ENCODE data around the gene RSPH10B. TPM values are rescaled to one million over a fixed set of nuclear protein-coding genes. Genes with fewer than 3 reads are reported as not detected.
"Not testable (repeated sequence)": the region's sequence is repeated elsewhere in the genome, so short reads cannot be mapped to it uniquely, and the experiment has no call there.

The RSPH10B gene
- total RNA-seq, 1 donor from 2014 or later, result 0.44 TPM

DNA sequence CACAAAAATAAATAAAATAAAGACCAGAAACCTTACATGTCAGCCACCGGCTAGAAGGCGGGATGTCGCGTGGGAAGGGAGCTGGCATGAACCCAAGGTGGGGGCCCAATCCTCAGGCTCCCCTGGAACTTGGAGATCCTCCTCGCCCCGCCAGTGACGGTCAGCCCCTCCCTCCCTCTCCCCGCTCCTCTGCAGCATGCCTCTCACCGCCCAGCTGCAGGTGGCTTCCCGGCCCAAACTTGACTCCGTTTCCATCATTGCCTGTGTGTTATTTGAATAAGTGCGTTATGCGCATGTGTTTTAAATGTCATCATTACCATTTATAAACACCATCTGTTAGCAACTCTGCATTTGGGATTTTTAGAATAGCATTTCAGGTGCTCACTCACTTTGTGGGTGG, 7.3 kb downstream of the RSPH10B start:
- not testable (repeated sequence) for H3K36me3 Mint-ChIP-seq (ENCODE audit: low read depth, unreplicated experiment); H3K9me3 Mint-ChIP-seq (ENCODE audit: unreplicated experiment); H3K27ac Mint-ChIP-seq (ENCODE audit: unreplicated experiment); H3K4me1 Mint-ChIP-seq (ENCODE audit: unreplicated experiment); H3K27me3 Mint-ChIP-seq (ENCODE audit: unreplicated experiment); H3K4me3 Mint-ChIP-seq (ENCODE audit: unreplicated experiment); DNase-seq (ENCODE audit: low spot score)

DNA sequence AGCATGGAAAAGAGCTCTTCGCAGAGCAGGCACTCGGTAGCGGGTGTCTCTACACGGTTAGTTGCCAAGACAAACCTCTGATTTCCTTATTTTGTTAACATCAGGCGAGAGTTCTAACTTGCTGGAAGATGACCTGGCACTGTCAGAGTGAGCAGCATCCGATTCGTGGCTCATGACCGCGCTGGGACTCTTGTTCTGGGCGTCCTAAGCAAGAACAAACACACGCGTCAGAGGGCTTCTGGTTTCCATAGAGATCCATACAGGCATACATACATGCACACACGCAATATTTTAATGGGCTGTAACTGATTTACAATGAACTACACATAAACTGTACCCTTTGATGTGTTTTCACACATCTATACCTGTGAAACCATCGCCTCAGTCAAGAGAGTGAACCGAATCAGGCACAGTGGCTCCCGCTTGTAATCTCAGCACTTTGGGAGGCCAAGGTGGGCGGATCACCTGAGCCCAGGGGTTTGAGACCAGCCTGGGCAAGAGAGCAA, 35.5 kb downstream of the RSPH10B start:
- not testable (repeated sequence) for DNase-seq (ENCODE audit: low spot score); H3K27ac Mint-ChIP-seq (ENCODE audit: unreplicated experiment); H3K9me3 Mint-ChIP-seq (ENCODE audit: unreplicated experiment); H3K36me3 Mint-ChIP-seq (ENCODE audit: low read depth, unreplicated experiment); H3K4me1 Mint-ChIP-seq (ENCODE audit: unreplicated experiment); H3K27me3 Mint-ChIP-seq (ENCODE audit: unreplicated experiment); H3K4me3 Mint-ChIP-seq (ENCODE audit: unreplicated experiment)

DNA sequence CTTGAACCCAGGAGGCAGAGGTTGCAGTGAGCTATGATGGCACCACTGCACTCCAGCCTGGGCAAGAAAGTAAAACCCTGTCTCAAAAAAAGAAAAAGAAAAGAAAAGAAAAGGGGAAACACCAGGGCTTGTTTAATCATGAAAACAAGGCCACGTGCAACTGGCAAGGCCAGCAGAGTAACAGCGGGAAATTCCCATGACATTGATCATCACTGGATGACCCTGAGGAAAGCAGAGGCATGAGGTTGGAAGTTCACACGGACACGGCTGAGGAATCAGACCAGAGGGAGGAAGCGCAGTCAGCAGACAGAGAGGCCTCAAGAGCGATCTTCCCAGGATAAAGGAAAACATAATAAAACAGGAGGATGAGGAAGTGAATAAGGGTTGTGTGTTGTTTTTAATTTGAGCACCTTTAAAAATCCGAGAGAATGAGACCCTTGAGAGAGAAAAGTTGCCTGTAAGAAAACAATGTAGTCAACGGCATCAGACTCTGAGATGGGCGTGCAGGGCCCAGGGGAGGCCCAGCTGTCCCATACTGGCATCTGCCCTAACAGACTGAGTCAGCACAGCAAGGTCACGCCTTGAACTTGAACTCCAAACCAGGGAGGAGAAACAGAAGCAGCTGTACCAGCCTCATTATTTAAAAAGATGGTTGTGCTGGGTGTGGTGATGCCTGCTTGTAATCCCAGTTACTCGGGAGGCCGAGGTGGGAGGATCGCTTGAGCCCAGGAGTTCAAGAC, 38.4 kb downstream of the RSPH10B start:
- H3K27me3 Mint-ChIP-seq (ENCODE audit: unreplicated experiment); H3K4me3 Mint-ChIP-seq (ENCODE audit: unreplicated experiment); DNase-seq (ENCODE audit: low spot score); H3K36me3 Mint-ChIP-seq (ENCODE audit: low read depth, unreplicated experiment); H3K27ac Mint-ChIP-seq (ENCODE audit: unreplicated experiment); H3K4me1 Mint-ChIP-seq (ENCODE audit: unreplicated experiment); H3K9me3 Mint-ChIP-seq (ENCODE audit: unreplicated experiment): not testable (repeated sequence)

DNA sequence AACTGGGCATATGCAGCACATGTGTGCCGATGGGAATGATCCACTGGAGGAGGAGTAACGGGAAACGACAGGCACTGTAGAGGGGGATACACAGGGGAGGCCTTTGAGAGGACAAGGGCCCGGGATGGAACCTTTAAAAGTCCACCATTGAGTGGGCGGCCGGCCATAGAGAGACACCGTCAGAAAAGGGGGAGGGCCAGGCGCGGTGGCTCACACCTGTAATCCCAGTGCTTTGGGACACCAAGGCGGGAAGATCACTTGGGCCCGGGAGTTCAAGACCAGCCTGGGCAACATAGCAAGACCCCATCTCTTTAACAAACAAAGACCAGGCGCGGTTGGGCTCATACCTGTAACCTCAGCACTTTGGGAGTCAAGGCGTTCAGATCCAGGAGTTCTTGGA, 39.2 kb downstream of the RSPH10B start:
- DNase-seq (ENCODE audit: low spot score); H3K9me3 Mint-ChIP-seq (ENCODE audit: unreplicated experiment); H3K4me1 Mint-ChIP-seq (ENCODE audit: unreplicated experiment): not testable (repeated sequence)

DNA sequence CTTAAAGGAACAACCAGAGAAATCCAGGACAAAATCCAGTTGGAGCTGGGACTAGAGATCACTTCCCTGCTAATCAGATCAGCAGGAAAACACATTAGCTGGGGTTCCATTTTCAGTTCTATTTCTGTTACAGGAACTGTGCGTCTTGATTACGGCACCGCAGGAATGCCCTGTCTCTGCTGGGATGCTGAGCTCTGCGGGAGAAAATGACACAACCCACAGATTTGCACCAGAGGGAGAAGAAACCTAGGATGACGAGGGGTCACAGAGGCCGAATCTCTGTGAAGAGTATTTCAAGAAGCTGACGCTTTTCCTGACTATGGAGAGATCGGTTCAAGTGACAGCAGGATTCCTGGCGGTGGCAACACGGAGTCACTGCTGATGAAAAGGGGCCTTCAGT, 40.2 kb downstream of the RSPH10B start:
- H3K27me3 Mint-ChIP-seq (ENCODE audit: unreplicated experiment), result not testable (repeated sequence)

More for the DNA sequence above, 39.2 kb downstream of the RSPH10B start:
- H3K36me3 Mint-ChIP-seq (ENCODE audit: low read depth, unreplicated experiment); H3K27ac Mint-ChIP-seq (ENCODE audit: unreplicated experiment); H3K4me3 Mint-ChIP-seq (ENCODE audit: unreplicated experiment); H3K27me3 Mint-ChIP-seq (ENCODE audit: unreplicated experiment): not testable (repeated sequence)

DNA sequence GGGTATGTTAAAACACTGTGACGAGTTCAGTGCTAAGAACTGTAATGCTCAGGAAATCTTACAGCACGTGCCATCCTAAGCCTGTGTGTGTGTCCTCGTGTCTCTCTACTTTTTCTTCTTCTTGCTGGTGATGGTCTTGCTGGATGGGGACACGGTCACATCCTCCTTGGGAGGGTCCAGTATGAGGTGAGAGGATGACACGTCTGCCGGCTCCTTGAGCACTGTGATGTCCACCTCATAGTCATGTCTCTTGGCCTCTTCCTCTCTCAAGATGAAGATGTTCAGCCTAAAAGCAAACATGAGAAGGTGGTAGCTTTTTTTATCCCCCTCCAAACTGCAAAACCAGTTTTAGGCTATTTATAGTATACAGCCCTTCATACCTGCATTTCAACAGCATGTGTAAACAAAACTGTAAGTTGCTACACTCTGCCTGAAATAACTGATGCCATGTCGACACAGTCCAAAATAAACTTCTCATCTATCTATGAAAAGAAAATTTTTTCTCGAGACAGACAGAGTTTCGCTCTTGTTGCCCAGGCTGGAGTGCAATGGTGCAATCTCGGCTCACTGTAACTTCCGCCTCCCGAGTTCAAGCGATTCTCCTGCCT, 44.1 kb downstream of the RSPH10B start:
- not testable (repeated sequence) for H3K36me3 Mint-ChIP-seq (ENCODE audit: low read depth, unreplicated experiment); H3K27me3 Mint-ChIP-seq (ENCODE audit: unreplicated experiment); H3K4me1 Mint-ChIP-seq (ENCODE audit: unreplicated experiment); H3K27ac Mint-ChIP-seq (ENCODE audit: unreplicated experiment); H3K4me3 Mint-ChIP-seq (ENCODE audit: unreplicated experiment); H3K9me3 Mint-ChIP-seq (ENCODE audit: unreplicated experiment); DNase-seq (ENCODE audit: low spot score)

More for the DNA sequence above, 40.2 kb downstream of the RSPH10B start:
- not testable (repeated sequence) for H3K4me1 Mint-ChIP-seq (ENCODE audit: unreplicated experiment); H3K9me3 Mint-ChIP-seq (ENCODE audit: unreplicated experiment); DNase-seq (ENCODE audit: low spot score); H3K27ac Mint-ChIP-seq (ENCODE audit: unreplicated experiment); H3K36me3 Mint-ChIP-seq (ENCODE audit: low read depth, unreplicated experiment); H3K4me3 Mint-ChIP-seq (ENCODE audit: unreplicated experiment)

DNA sequence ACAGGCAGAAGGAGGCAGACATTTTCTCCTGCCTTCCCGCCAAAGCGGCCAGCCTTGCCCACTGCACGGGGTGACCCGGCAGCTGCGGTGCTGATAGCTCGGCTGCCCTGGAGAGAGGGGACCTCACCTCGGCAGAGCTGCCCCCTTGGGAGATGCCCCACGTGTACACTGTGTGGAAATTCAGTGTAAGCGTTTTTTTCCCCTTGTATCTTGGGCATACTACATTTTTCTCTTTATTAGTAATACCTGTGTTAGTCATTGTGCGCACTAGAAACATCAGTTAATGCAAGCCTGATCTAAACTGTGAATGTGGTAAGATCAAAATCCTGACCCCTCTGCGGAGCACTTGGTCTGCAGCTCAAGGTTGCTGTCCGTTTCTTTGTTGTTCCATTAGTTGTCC, 45.9 kb downstream of the RSPH10B start:
- not testable (repeated sequence) for H3K27ac Mint-ChIP-seq (ENCODE audit: unreplicated experiment); DNase-seq (ENCODE audit: low spot score); H3K4me3 Mint-ChIP-seq (ENCODE audit: unreplicated experiment); H3K4me1 Mint-ChIP-seq (ENCODE audit: unreplicated experiment); H3K36me3 Mint-ChIP-seq (ENCODE audit: low read depth, unreplicated experiment); H3K9me3 Mint-ChIP-seq (ENCODE audit: unreplicated experiment); H3K27me3 Mint-ChIP-seq (ENCODE audit: unreplicated experiment)

DNA sequence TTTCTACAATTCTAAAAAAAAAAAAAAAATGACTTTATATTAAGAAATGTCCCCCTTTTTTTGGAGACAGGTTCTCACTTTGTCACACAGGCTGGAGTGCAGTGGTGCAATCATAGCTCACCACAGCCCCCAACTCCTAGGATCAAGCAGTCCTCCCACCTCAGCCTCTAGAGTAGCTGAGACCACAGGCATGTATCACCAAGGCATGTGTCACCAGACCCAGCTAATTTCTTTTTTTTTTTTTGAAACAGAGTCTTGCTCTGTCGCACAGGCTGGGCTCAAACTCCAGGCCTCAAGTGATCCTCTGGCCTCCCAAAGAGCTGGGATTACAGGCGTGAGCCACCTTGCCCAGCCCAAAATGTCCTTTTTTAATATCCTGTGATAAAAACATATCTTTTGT, 46.3 kb downstream of the RSPH10B start:
- not testable (repeated sequence) for H3K9me3 Mint-ChIP-seq (ENCODE audit: unreplicated experiment); H3K36me3 Mint-ChIP-seq (ENCODE audit: low read depth, unreplicated experiment); H3K27ac Mint-ChIP-seq (ENCODE audit: unreplicated experiment); DNase-seq (ENCODE audit: low spot score); H3K4me1 Mint-ChIP-seq (ENCODE audit: unreplicated experiment); H3K4me3 Mint-ChIP-seq (ENCODE audit: unreplicated experiment); H3K27me3 Mint-ChIP-seq (ENCODE audit: unreplicated experiment)

DNA sequence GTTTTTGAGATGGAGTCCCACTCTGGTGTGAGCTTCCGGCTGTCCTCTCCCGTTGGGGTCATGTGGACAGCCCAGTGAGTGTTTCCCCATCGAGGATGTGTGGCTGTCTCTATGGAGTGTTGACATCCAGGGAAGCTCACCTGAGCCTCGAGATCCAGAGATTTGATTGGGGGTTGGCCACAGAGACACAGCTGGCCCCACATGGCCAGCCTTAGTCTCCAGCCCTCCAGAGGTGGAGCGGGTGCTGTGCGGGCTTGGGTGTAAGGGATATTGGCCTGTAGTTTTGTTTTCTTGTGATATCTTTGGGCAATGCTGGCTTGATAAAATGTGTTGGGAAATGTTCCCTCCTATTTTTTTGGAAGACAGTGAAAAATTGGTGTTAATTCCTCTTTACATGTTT, 54.0 kb downstream of the RSPH10B start:
- not testable (repeated sequence) for H3K27me3 Mint-ChIP-seq (ENCODE audit: unreplicated experiment); H3K27ac Mint-ChIP-seq (ENCODE audit: unreplicated experiment); H3K36me3 Mint-ChIP-seq (ENCODE audit: low read depth, unreplicated experiment); H3K4me1 Mint-ChIP-seq (ENCODE audit: unreplicated experiment); DNase-seq (ENCODE audit: low spot score); H3K4me3 Mint-ChIP-seq (ENCODE audit: unreplicated experiment); H3K9me3 Mint-ChIP-seq (ENCODE audit: unreplicated experiment)

DNA sequence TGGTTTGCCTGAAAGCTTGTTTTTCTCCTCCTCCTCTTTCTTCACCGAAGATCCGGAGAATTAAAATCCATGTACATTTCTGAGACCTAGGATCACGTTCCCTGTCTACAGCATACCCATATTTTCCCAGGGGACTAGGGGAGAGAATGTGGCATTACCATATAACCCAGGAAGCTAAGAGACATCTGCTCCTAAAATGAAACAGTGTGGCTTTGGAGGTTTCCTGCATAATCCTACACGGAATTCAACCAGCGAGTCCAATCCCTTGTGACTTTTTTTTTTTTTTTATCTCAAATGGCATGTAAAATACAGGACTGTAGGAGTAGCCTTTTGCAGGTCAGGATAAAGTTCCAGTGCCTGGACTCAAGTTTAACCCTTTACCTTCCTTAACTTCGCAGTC, 61.7 kb downstream of the RSPH10B start:
- DNase-seq (ENCODE audit: low spot score); H3K27ac Mint-ChIP-seq (ENCODE audit: unreplicated experiment); H3K9me3 Mint-ChIP-seq (ENCODE audit: unreplicated experiment); H3K4me1 Mint-ChIP-seq (ENCODE audit: unreplicated experiment); H3K27me3 Mint-ChIP-seq (ENCODE audit: unreplicated experiment); H3K4me3 Mint-ChIP-seq (ENCODE audit: unreplicated experiment); H3K36me3 Mint-ChIP-seq (ENCODE audit: low read depth, unreplicated experiment): not testable (repeated sequence)

DNA sequence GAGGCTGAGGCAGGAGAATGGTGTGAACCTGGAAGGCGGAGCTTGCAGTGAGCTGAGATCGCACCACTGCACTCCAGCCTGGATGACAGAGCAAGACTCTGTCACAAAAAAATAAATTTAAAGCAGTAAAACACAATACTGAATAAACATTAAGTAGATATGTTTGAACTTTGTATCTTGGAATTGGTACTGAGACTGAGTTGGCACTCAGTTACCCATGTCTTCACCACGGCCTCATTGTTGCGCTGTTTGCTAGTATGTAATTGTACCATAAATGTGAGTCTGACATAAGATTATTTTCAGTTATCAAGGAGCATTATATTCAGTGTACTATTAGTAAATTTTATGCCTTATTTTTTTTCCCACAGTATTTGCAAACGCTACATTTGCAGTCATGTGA, 65.8 kb downstream of the RSPH10B start:
- H3K4me3 Mint-ChIP-seq (ENCODE audit: unreplicated experiment); H3K4me1 Mint-ChIP-seq (ENCODE audit: unreplicated experiment); H3K36me3 Mint-ChIP-seq (ENCODE audit: low read depth, unreplicated experiment); DNase-seq (ENCODE audit: low spot score); H3K27ac Mint-ChIP-seq (ENCODE audit: unreplicated experiment); H3K9me3 Mint-ChIP-seq (ENCODE audit: unreplicated experiment); H3K27me3 Mint-ChIP-seq (ENCODE audit: unreplicated experiment): not testable (repeated sequence)

DNA sequence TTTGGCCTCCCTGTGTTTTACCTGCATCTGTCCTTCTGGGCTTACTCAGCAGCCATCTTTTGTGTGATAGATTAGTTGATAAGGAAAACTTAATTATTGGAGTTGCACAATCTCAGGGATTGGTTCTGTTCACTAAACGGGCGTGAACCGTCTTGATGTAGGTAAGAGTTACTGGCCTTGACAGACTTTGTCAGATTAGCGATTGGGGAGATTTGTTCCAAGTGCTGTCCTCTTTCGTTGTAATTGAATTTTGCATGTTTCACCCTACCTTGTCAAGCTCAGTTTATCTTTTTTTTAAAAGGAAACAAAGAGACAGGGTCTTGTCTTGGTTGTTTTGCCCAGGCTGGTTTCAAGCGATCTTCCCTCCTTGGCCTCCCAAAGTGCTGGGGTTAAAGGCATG, 67.5 kb downstream of the RSPH10B start:
- H3K27me3 Mint-ChIP-seq (ENCODE audit: unreplicated experiment); H3K27ac Mint-ChIP-seq (ENCODE audit: unreplicated experiment); H3K4me1 Mint-ChIP-seq (ENCODE audit: unreplicated experiment); H3K36me3 Mint-ChIP-seq (ENCODE audit: low read depth, unreplicated experiment); DNase-seq (ENCODE audit: low spot score); H3K4me3 Mint-ChIP-seq (ENCODE audit: unreplicated experiment); H3K9me3 Mint-ChIP-seq (ENCODE audit: unreplicated experiment): not testable (repeated sequence)
